HCT116 (cell line): Measurements from ENCODE around the gene OSER1. TPM values are rescaled to one million over a fixed set of nuclear protein-coding genes. Genes with fewer than 3 reads are reported as not detected.

ENCODE experiments used
- ATAC-seq: fragments of 200-7000 bp; cut with Tn5 transposase; 2 replicates; pipeline ENCODE4 v1.9.1; 2020; ENCODE audit warnings: mild to moderate bottlenecking, moderate library complexity
- BruUV-seq: library from RNA; stranded (reverse); fragments of 400-500 nt; replicated peaks from 2 replicates; lab custom pipeline; 2021; lab: Mats Ljungman, UMichigan
- CTCF ChIA-PET: fragments of 300-600 bp; sonication (Branson Sonifier 250); formaldehyde crosslinking; loops from one replicate; lab custom pipeline; 2021; ENCODE audit warnings: antibody characterized with exemption; lab: Charles Lee
- POLR2A ChIA-PET: fragments of 300-600, 350-600 bp; sonication (Branson Sonifier 250); formaldehyde crosslinking; loops from one replicate; lab custom pipeline; 2021; ENCODE audit warnings: antibody characterized with exemption; lab: Charles Lee
- RAD21 ChIA-PET, 2 experiments: fragments of 300-600 bp; sonication (Branson Sonifier 250); formaldehyde crosslinking; loops; one replicate each; lab custom pipeline; 2023; ENCODE audit warnings: low total read pairs in 2 of 2; ENCODE audit not compliant: uncharacterized antibody in 2 of 2, unreplicated experiment in 2 of 2, low non-redundant PET in 1 of 2; lab: Charles Lee
- DNase-seq: peaks from one replicate; pipeline ENCODE4 v3.0.0-alpha.2; 2010; ENCODE audit warnings: low read depth, low spot score
- H2AFZ ChIP-seq: fragments of 200-600 bp; shearing (Covaris generic), sonication (generic); 2 replicates; pipeline ENCODE4 v1.6.1; 2017; ENCODE audit warnings: low read depth, mixed run types, mixed read lengths, antibody characterized with exemption, low read length; ENCODE audit not compliant: poor library complexity, severe bottlenecking
- H3K27ac ChIP-seq: 2 replicates; pipeline ENCODE4 v1.5.1; 2012; ENCODE audit warnings: low read depth, low read length
- H3K27me3 ChIP-seq: fragments of 200-600 bp; sonication (generic); 2 replicates; pipeline ENCODE4 v1.6.1; 2016; ENCODE audit warnings: mixed run types, low read length, mixed read lengths; ENCODE audit not compliant: insufficient read depth
- H3K36me3 ChIP-seq, 2 experiments: fragments of 200-500 bp in 1 of 2; fragments of 200-600 bp in 1 of 2; sonication (Bioruptor generic) in 1 of 2; sonication (generic) in 1 of 2; 2 replicates each; pipeline versions ENCODE4 v1.5.1 to v1.6.1; 2014 to 2016; ENCODE audit warnings: low read length in 2 of 2, inconsistent platforms in 1 of 2, mixed read lengths in 1 of 2, mixed run types in 1 of 2; ENCODE audit not compliant: insufficient read depth in 2 of 2, control insufficient read depth in 1 of 2
- H3K4me1 ChIP-seq, 2 experiments: fragments of 200-600 bp in 1 of 2; sonication (generic) in 1 of 2; 2 replicates each; pipeline versions ENCODE4 v1.5.1 to v1.6.1; 2012 to 2017; ENCODE audit warnings: low read length in 2 of 2, inconsistent platforms in 1 of 2, mild to moderate bottlenecking in 1 of 2, mixed read lengths in 1 of 2, mixed run types in 1 of 2, moderate library complexity in 1 of 2; ENCODE audit not compliant: insufficient read depth in 2 of 2, control insufficient read depth in 1 of 2
- H3K4me2 ChIP-seq: fragments of 200-600 bp; sonication (generic); 2 replicates; pipeline ENCODE4 v1.6.1; 2017; ENCODE audit warnings: mixed run types, low read length, mixed read lengths
- H3K4me3 ChIP-seq, 2 experiments: fragments of 200-600 bp in 1 of 2; sonication (generic) in 1 of 2; replicated peaks in 1 of 2; 2 replicates each; pipeline ENCODE4 v1.5.1; 2011 to 2016; ENCODE audit warnings: low read length in 2 of 2, control low read depth in 1 of 2, low read depth in 1 of 2, mild to moderate bottlenecking in 1 of 2, mixed read lengths in 1 of 2, mixed run types in 1 of 2
- H3K79me2 ChIP-seq: fragments of 200-600 bp; sonication (generic); 2 replicates; pipeline ENCODE4 v1.6.1; 2017; ENCODE audit warnings: mild to moderate bottlenecking, mixed run types, low read length, moderate library complexity, mixed read lengths; ENCODE audit not compliant: insufficient read depth
- H3K9ac ChIP-seq: fragments of 200-600 bp; sonication (generic); 2 replicates; pipeline ENCODE4 v1.6.1; 2016; ENCODE audit warnings: low read length, mixed read lengths
- H3K9me2 ChIP-seq: fragments of 200-600 bp; sonication (generic), shearing (Covaris generic); 2 replicates; pipeline ENCODE4 v1.6.1; 2017; ENCODE audit warnings: mixed run types, mild to moderate bottlenecking, moderate library complexity; ENCODE audit not compliant: insufficient read depth
- H3K9me3 ChIP-seq, 2 experiments: fragments of 200-500 bp in 1 of 2; fragments of 200-600 bp in 1 of 2; sonication (Bioruptor generic) in 1 of 2; sonication (generic) in 1 of 2; 2 replicates each; pipeline ENCODE4 v1.6.1; 2014 to 2017; ENCODE audit warnings: low read length in 2 of 2, mixed read lengths in 2 of 2, inconsistent platforms in 1 of 2, low read depth in 1 of 2, mild to moderate bottlenecking in 1 of 2, mixed run types in 1 of 2, moderate library complexity in 1 of 2; ENCODE audit not compliant: control insufficient read depth in 1 of 2, insufficient read depth in 1 of 2
- H4K20me1 ChIP-seq: fragments of 200-600 bp; sonication (generic), shearing (Covaris generic); 2 replicates; pipeline ENCODE4 v1.6.1; 2017; ENCODE audit warnings: mixed run types, mild to moderate bottlenecking, moderate library complexity; ENCODE audit not compliant: insufficient read depth
- CBX3 ChIP-seq: IDR thresholded peaks from 2 replicates; pipeline ENCODE4 v1.6.1; 2012; ENCODE audit warnings: low read depth
- EZH2 ChIP-seq: fragments of 200-600 bp; sonication (generic); IDR thresholded peaks from 2 replicates; pipeline ENCODE4 v1.6.1; 2017; ENCODE audit warnings: antibody characterized with exemption, mixed run types
- EZH2phosphoT487 ChIP-seq: fragments of 200-600 bp; IDR thresholded peaks from 2 replicates; pipeline ENCODE4 v1.6.1; 2018; ENCODE audit warnings: antibody characterized with exemption, borderline replicate concordance
- FOSL1 ChIP-seq: IDR thresholded peaks from 2 replicates; pipeline ENCODE4 v1.6.1; 2012; ENCODE audit warnings: low read depth
- JUND ChIP-seq: IDR thresholded peaks from 2 replicates; pipeline ENCODE4 v1.6.1; 2012
- POLR2A ChIP-seq: IDR thresholded peaks from 2 replicates; pipeline ENCODE4 v1.7.0; 2011; ENCODE audit warnings: borderline replicate concordance; ENCODE audit not compliant: insufficient read depth, insufficient read length; ENCODE audit errors: extremely low read depth
- RAD21 ChIP-seq: IDR thresholded peaks from 2 replicates; pipeline ENCODE4 v1.6.1; 2012; ENCODE audit warnings: low read depth, mild to moderate bottlenecking
- SIN3A ChIP-seq: IDR thresholded peaks from 2 replicates; pipeline ENCODE4 v1.6.1; 2012; ENCODE audit warnings: low read depth
- SRF ChIP-seq: IDR thresholded peaks from 2 replicates; pipeline ENCODE4 v1.6.1; 2012; ENCODE audit warnings: low read depth
- TCF7L2 ChIP-seq: IDR thresholded peaks from 2 replicates; pipeline ENCODE4 v1.7.0; 2011; ENCODE audit warnings: borderline replicate concordance, inconsistent platforms; ENCODE audit not compliant: insufficient read depth, insufficient read length; ENCODE audit errors: extremely low read depth
- ZFX ChIP-seq: fragments of 450-650 bp; IDR thresholded peaks from 2 replicates; pipeline ENCODE4 v1.6.1; 2017
- ZNF274 ChIP-seq: fragments of 200-500 bp; sonication (Bioruptor generic); IDR thresholded peaks from 2 replicates; pipeline ENCODE4 v1.6.1; 2014; ENCODE audit warnings: mild to moderate bottlenecking, low read depth, low read length, inconsistent platforms
- intact Hi-C: fragments of 100-400 bp; cut with micrococcal nuclease; formaldehyde crosslinking; loops from 2 replicates; pipeline ENCODE4 v1.10.0; 2022
- total RNA-seq: library from RNA; stranded (reverse); gene quantifications from one replicate; pipeline ENCODE4 v1.2.1, GENCODE V29; 2021; ENCODE audit not compliant: unreplicated experiment
- TF ChIP-seq, protein P1 (sequence below): IDR thresholded peaks from 2 replicates; pipeline ENCODE4 v1.6.1; 2011; ENCODE audit warnings: mild to moderate bottlenecking, low read length, moderate library complexity; ENCODE audit not compliant: insufficient replicate concordance; ENCODE audit errors: extremely low read depth
- TF ChIP-seq, protein P2 (sequence below): IDR thresholded peaks from 2 replicates; pipeline ENCODE4 v1.6.1; 2012

The OSER1 gene
- total RNA-seq, 1 experiment from 2014 or later = 28.4 TPM

DNA sequence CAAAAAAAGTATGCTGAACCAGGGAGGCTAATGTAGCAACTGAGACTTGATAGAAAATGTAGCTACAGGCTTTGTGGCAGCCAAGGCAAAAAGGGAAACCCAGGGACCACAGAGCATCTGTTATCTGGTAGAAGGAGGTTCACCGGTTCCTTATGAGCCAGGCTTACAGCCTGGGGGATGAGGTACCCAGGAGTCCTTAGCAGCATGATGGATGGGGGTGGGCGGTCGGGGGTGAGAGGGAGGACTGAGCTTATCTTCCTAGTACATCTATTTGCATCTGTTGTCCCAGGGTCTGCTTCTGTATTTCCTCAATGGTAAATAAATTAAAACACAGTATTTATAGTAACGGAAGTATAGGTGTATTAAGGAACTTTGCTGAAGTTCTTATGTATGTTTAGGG, 35.4 kb upstream of the OSER1 start:
- TF ChIP-seq ZFX = no peak
- no peak for TF ChIP-seq JUND
- TF ChIP-seq EZH2phosphoT487 = no peak
- no peak for TF ChIP-seq SRF
- TF ChIP-seq, protein P1, sequence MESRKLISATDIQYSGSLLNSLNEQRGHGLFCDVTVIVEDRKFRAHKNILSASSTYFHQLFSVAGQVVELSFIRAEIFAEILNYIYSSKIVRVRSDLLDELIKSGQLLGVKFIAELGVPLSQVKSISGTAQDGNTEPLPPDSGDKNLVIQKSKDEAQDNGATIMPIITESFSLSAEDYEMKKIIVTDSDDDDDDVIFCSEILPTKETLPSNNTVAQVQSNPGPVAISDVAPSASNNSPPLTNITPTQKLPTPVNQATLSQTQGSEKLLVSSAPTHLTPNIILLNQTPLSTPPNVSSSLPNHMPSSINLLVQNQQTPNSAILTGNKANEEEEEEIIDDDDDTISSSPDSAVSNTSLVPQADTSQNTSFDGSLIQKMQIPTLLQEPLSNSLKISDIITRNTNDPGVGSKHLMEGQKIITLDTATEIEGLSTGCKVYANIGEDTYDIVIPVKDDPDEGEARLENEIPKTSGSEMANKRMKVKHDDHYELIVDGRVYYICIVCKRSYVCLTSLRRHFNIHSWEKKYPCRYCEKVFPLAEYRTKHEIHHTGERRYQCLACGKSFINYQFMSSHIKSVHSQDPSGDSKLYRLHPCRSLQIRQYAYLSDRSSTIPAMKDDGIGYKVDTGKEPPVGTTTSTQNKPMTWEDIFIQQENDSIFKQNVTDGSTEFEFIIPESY = no peak
- TF ChIP-seq, protein P2, sequence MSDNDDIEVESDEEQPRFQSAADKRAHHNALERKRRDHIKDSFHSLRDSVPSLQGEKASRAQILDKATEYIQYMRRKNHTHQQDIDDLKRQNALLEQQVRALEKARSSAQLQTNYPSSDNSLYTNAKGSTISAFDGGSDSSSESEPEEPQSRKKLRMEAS = no peak
- TF ChIP-seq SIN3A = no peak
- TF ChIP-seq POLR2A = no peak
- TF ChIP-seq FOSL1 = no peak
- TF ChIP-seq RAD21 = no peak
- TF ChIP-seq TCF7L2 = no peak
- TF ChIP-seq EZH2 = no peak
- no peak for TF ChIP-seq ZNF274
- no peak for TF ChIP-seq CBX3
- Histone ChIP-seq H3K4me2 (no peak overlapping the region), H3K9ac (no peak overlapping the region), H3K4me3 (no peak overlapping the region), H2AFZ (no peak overlapping the region), H3K79me2 (no peaks in the 10 kb centered on the region), H3K9me3 (no peaks in the 10 kb centered on the region), H3K4me1 (no peaks in the 10 kb centered on the region), H4K20me1 (no peaks in the 10 kb centered on the region), H3K27me3 (no peaks in the 10 kb centered on the region), H3K9me2 (no peaks in the 10 kb centered on the region), H3K36me3 (no peaks in the 10 kb centered on the region), H3K27ac (no peak overlapping the region)
- intact Hi-C loops = no loop called here
- CTCF ChIA-PET = no interaction called here
- POLR2A ChIA-PET = no interaction called here
- RAD21 ChIA-PET = no interaction called here
- DNase-seq (no peak), ATAC-seq (no peak)
- no TSS peak for BruUV-seq
